Fibroblast of lung (primary cell): ENCODE results near the gene KRT3.

Experiments
- EZH2 ChIP-seq: IDR thresholded peaks from 2 replicates; pipeline ENCODE4 v1.5.1; 2012; ENCODE audit warnings: low read length, control low read depth, mild to moderate bottlenecking; ENCODE audit errors: missing control alignments
- TF ChIP-seq, protein P1 (sequence below), 2 donors: IDR thresholded peaks in 1 of 2; conservative IDR thresholded peaks in 1 of 2; 1 replicate in 1 of 2; 2 replicates in 1 of 2; pipeline ENCODE4 v1.5.1; 2011 to 2012; ENCODE audit warnings: low read length in 2 of 2, control low read depth in 1 of 2, inconsistent platforms in 1 of 2, low read depth in 1 of 2, mild to moderate bottlenecking in 1 of 2

GRCh38 chr12:52740584-52740983, 55.3 kb downstream of the KRT3 start:
- TF ChIP-seq, protein P1, sequence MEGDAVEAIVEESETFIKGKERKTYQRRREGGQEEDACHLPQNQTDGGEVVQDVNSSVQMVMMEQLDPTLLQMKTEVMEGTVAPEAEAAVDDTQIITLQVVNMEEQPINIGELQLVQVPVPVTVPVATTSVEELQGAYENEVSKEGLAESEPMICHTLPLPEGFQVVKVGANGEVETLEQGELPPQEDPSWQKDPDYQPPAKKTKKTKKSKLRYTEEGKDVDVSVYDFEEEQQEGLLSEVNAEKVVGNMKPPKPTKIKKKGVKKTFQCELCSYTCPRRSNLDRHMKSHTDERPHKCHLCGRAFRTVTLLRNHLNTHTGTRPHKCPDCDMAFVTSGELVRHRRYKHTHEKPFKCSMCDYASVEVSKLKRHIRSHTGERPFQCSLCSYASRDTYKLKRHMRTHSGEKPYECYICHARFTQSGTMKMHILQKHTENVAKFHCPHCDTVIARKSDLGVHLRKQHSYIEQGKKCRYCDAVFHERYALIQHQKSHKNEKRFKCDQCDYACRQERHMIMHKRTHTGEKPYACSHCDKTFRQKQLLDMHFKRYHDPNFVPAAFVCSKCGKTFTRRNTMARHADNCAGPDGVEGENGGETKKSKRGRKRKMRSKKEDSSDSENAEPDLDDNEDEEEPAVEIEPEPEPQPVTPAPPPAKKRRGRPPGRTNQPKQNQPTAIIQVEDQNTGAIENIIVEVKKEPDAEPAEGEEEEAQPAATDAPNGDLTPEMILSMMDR (conservative IDR thresholded peaks at IDR 0.05 in 1 of 2, IDR thresholded peaks at IDR 0.05 in 1 of 2; ENCODE audit: low read depth in 1 of 2, low read length in 2 of 2) = no peak
- no peak for TF ChIP-seq EZH2
